H1 (cell line): ENCODE measurements around the gene CHRNG. TPM values are rescaled to one million over a fixed set of nuclear protein-coding genes. Genes with fewer than 3 reads are reported as not detected.

Experiments
- CTCF ChIA-PET: fragments of 300-600 bp; sonication (Branson Sonifier 250); formaldehyde crosslinking; loops from one replicate; lab custom pipeline; 2021; ENCODE audit not compliant: partially characterized antibody; lab: Charles Lee
- POLR2A ChIA-PET: fragments of 300-600 bp; sonication (Branson Sonifier 250); formaldehyde crosslinking; loops from one replicate; lab custom pipeline; 2021; ENCODE audit warnings: inconsistent platforms; ENCODE audit not compliant: partially characterized antibody; lab: Charles Lee
- DNase-seq, 2 experiments: peaks; one replicate each; pipeline versions ENCODE4 v3.0.0 to v3.0.0-alpha.2; 2010 to 2022; ENCODE audit warnings: low spot score in 2 of 2, low read depth in 1 of 2, mixed read lengths in 1 of 2
- FAIRE-seq: peaks from 2 replicates; lab custom pipeline; 2011; peaks lifted over from hg19 to GRCh38; lab: Jason Lieb, UNC
- H2AFZ ChIP-seq: 2 replicates; pipeline ENCODE4 v1.8.1; 2012; ENCODE audit warnings: low read length, inconsistent platforms
- H2AK5ac ChIP-seq: 2 replicates; pipeline ENCODE4 v1.6.1; 2013; ENCODE audit warnings: low read depth, low read length
- H2BK120ac ChIP-seq: replicated peaks from 2 replicates; pipeline ENCODE3; 2013; ENCODE audit warnings: low read depth, low read length, inconsistent platforms
- H2BK12ac ChIP-seq: 2 replicates; pipeline ENCODE4 v1.6.1; 2013; ENCODE audit warnings: low read depth, low read length
- H2BK15ac ChIP-seq: 2 replicates; pipeline ENCODE4 v1.6.1; 2013; ENCODE audit warnings: low read length
- H2BK20ac ChIP-seq: 2 replicates; pipeline ENCODE4 v1.6.1; 2013; ENCODE audit warnings: low read length
- H2BK5ac ChIP-seq: 2 replicates; pipeline ENCODE4 v1.6.1; 2013; ENCODE audit warnings: low read depth, low read length
- H3K14ac ChIP-seq: 2 replicates; pipeline ENCODE4 v1.6.1; 2013; ENCODE audit warnings: inconsistent platforms; ENCODE audit not compliant: insufficient read length
- H3K18ac ChIP-seq: 2 replicates; pipeline ENCODE4 v1.6.1; 2013; ENCODE audit warnings: low read length; ENCODE audit errors: extremely low read depth
- H3K23ac ChIP-seq: 2 replicates; pipeline ENCODE4 v1.6.1; 2013; ENCODE audit warnings: inconsistent platforms; ENCODE audit not compliant: insufficient read length
- H3K23me2 ChIP-seq: 2 replicates; pipeline ENCODE4 v1.6.1; 2013; ENCODE audit warnings: low read depth, low read length
- H3K27ac ChIP-seq: 2 replicates; pipeline ENCODE4 v1.6.1; 2011; ENCODE audit warnings: low read depth, low read length, inconsistent platforms
- H3K27me3 ChIP-seq, 4 experiments: replicated peaks in 1 of 4; 1 replicate in 1 of 4; 2 replicates in 3 of 4; pipeline versions ENCODE4 v1.6.1 to v1.8.1; 2011 to 2013; ENCODE audit warnings: low read length in 3 of 4, mild to moderate bottlenecking in 3 of 4, inconsistent platforms in 2 of 4, mixed read lengths in 2 of 4, moderate library complexity in 1 of 4; ENCODE audit not compliant: control insufficient read depth in 3 of 4, insufficient read depth in 3 of 4; ENCODE audit errors: extremely low read depth in 1 of 4
- H3K36me3 ChIP-seq, 4 experiments: 2 replicates each; pipeline versions ENCODE4 v1.6.1 to v1.8.1; 2011 to 2013; ENCODE audit warnings: mild to moderate bottlenecking in 4 of 4, low read length in 3 of 4, moderate library complexity in 2 of 4, control low read depth in 1 of 4, inconsistent platforms in 1 of 4; ENCODE audit not compliant: insufficient read depth in 4 of 4, control insufficient read depth in 2 of 4
- H3K4ac ChIP-seq: replicated peaks from 2 replicates; pipeline ENCODE3; 2013; ENCODE audit warnings: low read length, low read depth, mixed read lengths, inconsistent platforms; ENCODE audit not compliant: insufficient read length
- H3K4me1 ChIP-seq, 4 experiments: replicated peaks in 1 of 4; 1 replicate in 1 of 4; 2 replicates in 3 of 4; pipeline versions ENCODE4 v1.6.1 to v1.8.1; 2011 to 2013; ENCODE audit warnings: low read length in 3 of 4, inconsistent platforms in 2 of 4, mixed read lengths in 1 of 4; ENCODE audit not compliant: insufficient read depth in 4 of 4, control insufficient read depth in 3 of 4
- H3K4me2 ChIP-seq, 2 experiments: 2 replicates each; pipeline versions ENCODE4 v1.6.1 to v1.8.1; 2011 to 2013; ENCODE audit warnings: low read depth in 2 of 2, low read length in 2 of 2, control low read depth in 1 of 2, inconsistent platforms in 1 of 2, mild to moderate bottlenecking in 1 of 2; ENCODE audit not compliant: insufficient read depth in 1 of 2
- H3K4me3 ChIP-seq, 4 experiments: fragments of 200-600, 300-600 bp in 1 of 4; sonication (generic), shearing (Covaris generic), sonication (Bioruptor Twin) in 1 of 4; 2 replicates each; pipeline versions ENCODE4 v1.5.1 to v1.8.1; 2011 to 2016; ENCODE audit warnings: low read length in 4 of 4, low read depth in 3 of 4, control low read depth in 2 of 4, inconsistent platforms in 2 of 4, mild to moderate bottlenecking in 2 of 4, mixed read lengths in 1 of 4, moderate library complexity in 1 of 4; ENCODE audit not compliant: insufficient read depth in 2 of 4; ENCODE audit errors: extremely low read depth in 1 of 4
- H3K56ac ChIP-seq: replicated peaks from 2 replicates; pipeline ENCODE3; 2013; ENCODE audit warnings: low read depth, mild to moderate bottlenecking, mixed read lengths, low read length, inconsistent platforms; ENCODE audit not compliant: insufficient read length
- H3K79me1 ChIP-seq: 2 replicates; pipeline ENCODE4 v1.6.1; 2013; ENCODE audit warnings: low read depth, low read length, control low read depth
- H3K79me2 ChIP-seq, 2 experiments: 2 replicates each; pipeline versions ENCODE4 v1.6.1 to v1.8.1; 2012 to 2013; ENCODE audit warnings: low read length in 2 of 2, mild to moderate bottlenecking in 2 of 2, inconsistent platforms in 1 of 2; ENCODE audit not compliant: insufficient read depth in 2 of 2, control insufficient read depth in 1 of 2
- H3K9ac ChIP-seq, 4 experiments: replicated peaks in 1 of 4; 1 replicate in 1 of 4; 2 replicates in 3 of 4; pipeline versions ENCODE4 v1.6.1 to v1.8.1; 2011 to 2013; ENCODE audit warnings: low read depth in 3 of 4, low read length in 3 of 4, control low read depth in 2 of 4, mild to moderate bottlenecking in 2 of 4, moderate library complexity in 2 of 4, inconsistent platforms in 1 of 4; ENCODE audit errors: extremely low read depth in 1 of 4
- H3K9me3 ChIP-seq, 2 experiments: 2 replicates each; pipeline versions ENCODE4 v1.6.1 to v1.8.1; 2012 to 2013; ENCODE audit warnings: mild to moderate bottlenecking in 2 of 2, moderate library complexity in 2 of 2, control low read depth in 1 of 2, inconsistent platforms in 1 of 2, low read depth in 1 of 2, low read length in 1 of 2, mixed read lengths in 1 of 2; ENCODE audit not compliant: insufficient read depth in 2 of 2
- H4K20me1 ChIP-seq, 2 experiments: replicated peaks in 1 of 2; 2 replicates each; pipeline versions ENCODE3 to v1.8.1; 2011 to 2013; ENCODE audit warnings: inconsistent platforms in 2 of 2, low read length in 2 of 2, mild to moderate bottlenecking in 1 of 2; ENCODE audit not compliant: insufficient read depth in 2 of 2, control insufficient read depth in 1 of 2
- H4K5ac ChIP-seq: 2 replicates; pipeline ENCODE4 v1.6.1; 2013; ENCODE audit warnings: low read length, low read depth, mixed read lengths, inconsistent platforms; ENCODE audit not compliant: insufficient read length
- H4K8ac ChIP-seq: 2 replicates; pipeline ENCODE4 v1.8.0; 2013; ENCODE audit warnings: mild to moderate bottlenecking, moderate library complexity, low read length, inconsistent platforms; ENCODE audit not compliant: insufficient read depth; ENCODE audit errors: extremely low read depth
- H4K91ac ChIP-seq: replicated peaks from 2 replicates; pipeline ENCODE3; 2013; ENCODE audit warnings: low read length, mixed read lengths, inconsistent platforms; ENCODE audit not compliant: insufficient read length
- CTBP2 ChIP-seq: IDR thresholded peaks from 2 replicates; pipeline ENCODE4 v1.7.0; 2011; ENCODE audit warnings: borderline replicate concordance, mild to moderate bottlenecking, moderate library complexity, mixed read lengths, low read length; ENCODE audit not compliant: insufficient read depth, insufficient read length
- EP300 ChIP-seq, 2 experiments: IDR thresholded peaks; 1 replicate in 1 of 2; 2 replicates in 1 of 2; pipeline ENCODE4 v1.6.1; 2011 to 2012; ENCODE audit warnings: low read depth in 2 of 2, low read length in 2 of 2, mild to moderate bottlenecking in 2 of 2, borderline replicate concordance in 1 of 2, inconsistent platforms in 1 of 2, moderate library complexity in 1 of 2
- JUN ChIP-seq: IDR thresholded peaks from 2 replicates; pipeline ENCODE4 v1.6.1; 2011; ENCODE audit warnings: low read depth, mild to moderate bottlenecking, improper control_type of control experiment, low read length
- KDM1A ChIP-seq: fragments of 200-600, 300-600 bp; sonication (generic); IDR thresholded peaks from 2 replicates; pipeline ENCODE4 v1.7.1; 2016; ENCODE audit warnings: mild to moderate bottlenecking, low read length, borderline replicate concordance
- SRF ChIP-seq: IDR thresholded peaks from 2 replicates; pipeline ENCODE4 v1.6.1; 2011; ENCODE audit warnings: mild to moderate bottlenecking, low read depth, low read length, moderate library complexity
- WGBS, 2 experiments: shearing (Covaris generic) in 1 of 2; methylation state at CpG; one replicate each; pipeline versions ENCODE4 v1.1.6 to v1.1.7; 2013 to 2015; ENCODE audit warnings: low lambda C conversion rate in 2 of 2, mixed read lengths in 2 of 2, inconsistent platforms in 1 of 2, low coverage in 1 of 2, missing lambda C conversion rate in 1 of 2; ENCODE audit not compliant: insufficient replicate concordance in 2 of 2, insufficient coverage in 1 of 2, insufficient read length in 1 of 2; ENCODE audit errors: extremely low coverage in 1 of 2, missing lambda C conversion rate in 1 of 2; 5-methylcytosine and 5-hydroxymethylcytosine counted together
- polyA plus RNA-seq, 7 experiments: library from polyadenylated mRNA; depleted of rRNA in 3 of 7; stranded (reverse) in 5 of 7; unstranded in 2 of 7; fragments of >200 nt in 5 of 7; fragments of 200-250 nt in 2 of 7; gene quantifications; 1 replicate in 5 of 7; 2 replicates in 1 of 7; 4 replicates in 1 of 7; pipeline versions ENCODE4 v1.2.1 to v1.2.3, GENCODE V29; 2011 to 2013; ENCODE audit warnings: missing spikeins in 2 of 7, mixed read lengths in 2 of 7
- total RNA-seq: library from RNA; stranded (reverse); fragmentation: NEBNext Ultra II Directional; extraction: Animal tissue kit (Norgen Biotek cat#: 25700); gene quantifications from 2 replicates; pipeline ENCODE4 v1.2.1, GENCODE V29; 2021

CHRNG gene
- total and polyA plus RNA-seq, 2 of the 8 experiments (the other 6 are each of a cell fraction or from before 2014, with no cell fraction given): 0.05 TPM; not detected in 1

DNA sequence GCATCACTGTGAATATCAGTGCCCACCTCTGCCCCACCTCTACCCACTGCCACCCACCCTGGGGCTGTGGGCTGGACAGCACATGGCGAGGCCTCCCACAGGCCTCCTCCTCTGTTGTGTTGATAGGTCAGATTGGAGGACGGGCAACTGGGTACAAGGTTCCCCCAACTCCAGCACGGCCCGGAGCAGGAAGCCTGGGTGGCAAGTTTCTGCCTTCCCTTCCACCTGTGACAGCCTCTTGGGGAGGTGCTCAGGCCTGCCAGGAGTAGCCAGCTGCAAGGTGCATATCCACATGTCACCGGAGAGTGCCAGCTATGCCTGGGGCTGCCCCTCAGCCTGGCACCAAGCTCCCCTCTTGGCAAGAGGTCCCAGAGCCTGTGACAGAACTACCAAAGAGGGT is 45.0 kb upstream of the CHRNG start:
- H2AFZ ChIP-seq: no peak overlapping the region
- H3K79me1 ChIP-seq: no peaks in the 10 kb centered on the region
- no peak overlapping the region for H3K4me2 ChIP-seq
- H3K27ac ChIP-seq: no peak overlapping the region
- ChIA-PET CTCF (interaction anchor here (0.6 to 2.4 kb wide), 19 partner anchors 9 to 159 kb away, joined by 3 to 7 read pairs (median 4); no protein-coding TSS in a partner anchor), POLR2A (interaction anchor here (0.8 to 0.9 kb wide), 2 partner anchors 12 to 37 kb away, joined by 3 read pairs; no protein-coding TSS in a partner anchor)
- peaks cover 1% of the 10 kb centered on the region; the same call in 1 of the 2 replicates for H3K23me2 ChIP-seq
- no peak for DNase-seq
- H2BK20ac ChIP-seq: no peak overlapping the region
- no peak for FAIRE-seq
- no peaks in the 10 kb centered on the region for H3K79me2 ChIP-seq
- H3K23ac ChIP-seq: no peak overlapping the region
- H3K9ac ChIP-seq: no peak overlapping the region
- peaks cover 0 to 1% of the 10 kb centered on the region in 2 experiments for H4K20me1 ChIP-seq
- H2AK5ac ChIP-seq: no peak overlapping the region
- TF ChIP-seq SRF (no peak), KDM1A (no peak), EP300 (IDR thresholded peaks at IDR 0.05; ENCODE audit: borderline replicate concordance in 1 of 2, low read depth in 2 of 2, low read length in 2 of 2) (no peak), JUN (no peak), CTBP2 (no peak)
- 90% methylated on average over 5 of the region's 5 CpGs; no CpG with 5 or more reads in 1 of the 2 experiments for whole genome bisulfite sequencing, 2 experiments
- no peak overlapping the region for H2BK12ac ChIP-seq
- H3K56ac ChIP-seq: no peak overlapping the region
- H2BK15ac ChIP-seq: no peak overlapping the region
- H3K4ac ChIP-seq: no peak overlapping the region
- H2BK120ac ChIP-seq: no peak overlapping the region
- no peak overlapping the region for H4K91ac ChIP-seq
- peaks cover 0 to 5% (median 1%) of the 10 kb centered on the region in 4 experiments; a peak in 3 of 7 replicates for H3K27me3 ChIP-seq
- H3K14ac ChIP-seq: no peak overlapping the region
- H3K9me3 ChIP-seq: no peaks in the 10 kb centered on the region
- no peaks in the 10 kb centered on the region for H3K36me3 ChIP-seq
- H3K4me1 ChIP-seq: peaks cover 0 to 25% (median 7%) of the 10 kb centered on the region in 4 experiments; a peak in 5 of 7 replicates
- H4K8ac ChIP-seq: no peak overlapping the region; the same call in 1 of the 2 replicates
- H3K18ac ChIP-seq: no peak overlapping the region
- no peak overlapping the region for H3K4me3 ChIP-seq
- no peak overlapping the region for H2BK5ac ChIP-seq
- no peak overlapping the region for H4K5ac ChIP-seq
